ENCODE data around the gene UBE2Q1.

- TF ChIP-seq CTCF (conservative IDR thresholded peaks at IDR 0.05) (no peak), EZH2 (IDR thresholded peaks at IDR 0.05; ENCODE audit: low read depth) (no peak)
Observed at GRCh38 chr1:154520333-154520732, 38.1 kb downstream of the UBE2Q1 start.

All from PC-9 (cell line).